Astrocyte of the cerebellum (primary cell): Measurements from ENCODE around the gene PCSK6.

Experiments
- DNase-seq: peaks from one replicate; pipeline ENCODE4 v3.0.0-alpha.2; 2011; ENCODE audit warnings: low read depth
- H3K4me3 ChIP-seq: 2 replicates; pipeline ENCODE4 v1.5.1; 2011; ENCODE audit warnings: mild to moderate bottlenecking, low read depth, low read length, moderate library complexity
- in situ Hi-C: cut with HindIII; loops from 2 replicates; pipeline ENCODE4 v1.10.0; 2017; ENCODE audit warnings: low sequenced_read_pairs
- TF ChIP-seq, protein P1 (sequence below): IDR thresholded peaks from 2 replicates; pipeline ENCODE4 v1.5.1; 2012; ENCODE audit warnings: low read length, low read depth, moderate library complexity, mild to moderate bottlenecking; ENCODE audit errors: missing control alignments

PCSK6 gene

DNA sequence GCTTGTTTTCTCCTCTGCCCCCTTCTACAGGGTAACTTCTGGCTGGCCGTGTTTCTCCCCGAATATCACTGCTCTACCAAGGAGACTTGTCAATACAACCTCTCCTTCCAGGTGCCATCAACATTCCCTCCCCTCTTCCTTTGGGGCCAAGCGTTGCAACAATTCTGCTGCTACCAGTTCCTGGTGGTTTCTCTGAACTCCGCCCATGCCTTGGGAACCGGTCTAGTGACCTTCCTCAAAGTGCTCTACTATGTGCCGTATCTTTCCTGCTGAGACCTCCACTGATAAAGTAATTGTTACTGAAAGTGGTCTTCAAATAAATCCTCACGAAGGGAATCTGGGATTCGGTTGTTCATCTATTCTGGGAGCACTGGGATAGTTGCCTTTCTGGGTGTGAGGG lies 26.2 kb downstream of the PCSK6 start:
- H3K4me3 ChIP-seq: no peak overlapping the region
- in situ Hi-C loops: no loop called here
- DNase-seq: no peak
- TF ChIP-seq, protein P1, sequence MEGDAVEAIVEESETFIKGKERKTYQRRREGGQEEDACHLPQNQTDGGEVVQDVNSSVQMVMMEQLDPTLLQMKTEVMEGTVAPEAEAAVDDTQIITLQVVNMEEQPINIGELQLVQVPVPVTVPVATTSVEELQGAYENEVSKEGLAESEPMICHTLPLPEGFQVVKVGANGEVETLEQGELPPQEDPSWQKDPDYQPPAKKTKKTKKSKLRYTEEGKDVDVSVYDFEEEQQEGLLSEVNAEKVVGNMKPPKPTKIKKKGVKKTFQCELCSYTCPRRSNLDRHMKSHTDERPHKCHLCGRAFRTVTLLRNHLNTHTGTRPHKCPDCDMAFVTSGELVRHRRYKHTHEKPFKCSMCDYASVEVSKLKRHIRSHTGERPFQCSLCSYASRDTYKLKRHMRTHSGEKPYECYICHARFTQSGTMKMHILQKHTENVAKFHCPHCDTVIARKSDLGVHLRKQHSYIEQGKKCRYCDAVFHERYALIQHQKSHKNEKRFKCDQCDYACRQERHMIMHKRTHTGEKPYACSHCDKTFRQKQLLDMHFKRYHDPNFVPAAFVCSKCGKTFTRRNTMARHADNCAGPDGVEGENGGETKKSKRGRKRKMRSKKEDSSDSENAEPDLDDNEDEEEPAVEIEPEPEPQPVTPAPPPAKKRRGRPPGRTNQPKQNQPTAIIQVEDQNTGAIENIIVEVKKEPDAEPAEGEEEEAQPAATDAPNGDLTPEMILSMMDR: no peak

DNA sequence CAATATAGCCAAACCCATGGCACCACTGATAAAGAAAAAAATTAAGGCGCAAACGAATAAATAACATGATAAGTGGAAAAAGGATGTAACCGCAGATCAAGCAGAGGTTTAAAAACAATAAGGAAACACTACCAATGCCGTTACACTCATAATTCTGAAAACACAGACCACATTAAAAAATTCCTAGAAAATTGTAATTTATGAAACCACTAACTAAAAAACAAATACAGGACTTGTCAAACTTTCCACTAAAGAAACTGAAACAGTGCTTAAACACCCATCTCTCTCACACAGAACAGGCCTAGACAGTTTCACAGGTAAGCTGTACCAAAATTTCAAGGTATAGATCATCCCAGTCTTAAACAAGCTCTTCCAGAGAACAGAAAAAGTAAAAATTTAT lies 28.4 kb downstream of the PCSK6 start:
- H3K4me3 ChIP-seq: no peak overlapping the region
- in situ Hi-C loops: no loop called here
- no peak for DNase-seq
- TF ChIP-seq, protein P1: no peak

DNA sequence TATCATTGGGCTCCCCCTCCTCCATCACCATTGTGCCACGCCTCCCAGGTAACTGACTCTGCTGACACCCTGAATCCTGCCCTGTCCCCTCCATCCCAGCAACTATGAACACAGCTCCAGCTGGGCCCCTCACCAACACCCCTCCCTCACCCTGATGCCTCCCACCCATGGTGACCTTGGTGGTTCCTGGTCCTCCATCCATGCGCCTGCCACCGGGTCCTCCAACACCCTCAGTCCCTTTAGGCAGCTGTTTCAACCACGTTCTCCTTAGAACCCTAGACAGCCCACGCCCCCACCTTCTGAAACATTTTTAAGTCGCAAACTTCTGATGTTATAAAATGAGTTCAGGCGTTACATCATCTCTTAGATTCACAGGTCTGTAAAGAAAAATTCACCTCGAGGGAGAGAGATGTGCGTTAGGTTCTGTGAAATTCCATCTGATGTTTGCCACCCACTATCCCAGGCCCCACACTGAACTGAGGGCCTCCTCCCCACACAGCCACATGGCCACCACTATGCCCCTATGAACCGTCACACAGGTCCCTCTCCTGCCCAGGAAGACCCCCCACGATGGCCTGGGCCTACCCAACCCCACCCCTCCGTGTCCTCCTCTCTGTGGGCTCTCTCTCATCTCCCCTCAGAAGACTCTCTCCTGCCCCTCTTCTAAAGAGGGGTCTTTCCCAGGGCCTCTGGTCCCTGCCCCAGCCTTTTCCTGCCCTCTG lies 29.8 kb downstream of the PCSK6 start:
- TF ChIP-seq, protein P1: no peak
- in situ Hi-C loops: no loop called here
- no peak for DNase-seq
- no peak overlapping the region for H3K4me3 ChIP-seq

DNA sequence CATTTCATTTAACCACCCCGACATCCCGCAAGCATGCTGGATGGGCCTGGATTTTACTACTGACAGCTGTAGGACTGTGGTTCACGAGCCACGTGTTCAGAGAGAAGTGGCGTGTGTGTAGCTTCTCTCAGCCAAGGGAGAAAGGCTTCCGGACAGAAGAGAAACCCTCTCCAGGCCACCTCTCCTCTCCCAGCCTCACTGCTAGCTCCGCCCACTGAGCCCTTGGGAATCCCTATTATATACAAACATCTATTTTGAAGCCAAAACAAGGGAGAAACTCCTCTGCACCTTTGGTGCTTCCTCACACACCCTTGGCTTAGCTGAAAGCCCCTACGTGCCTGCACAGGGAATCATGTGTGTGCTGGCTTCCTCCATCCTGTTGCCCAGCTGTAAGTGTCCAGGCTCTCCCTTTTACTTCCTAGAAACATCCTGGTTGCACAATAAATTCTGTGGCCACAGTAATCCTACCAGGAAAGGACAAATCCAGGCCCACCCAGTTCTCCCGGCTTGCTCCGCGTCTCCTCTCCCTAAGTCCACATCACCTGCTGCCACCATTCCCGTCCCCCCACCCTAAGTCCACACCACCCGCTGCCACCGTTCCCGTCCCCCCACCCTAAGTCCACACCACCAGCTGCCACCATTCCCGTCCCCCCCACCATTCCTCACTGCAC lies 30.5 kb downstream of the PCSK6 start:
- TF ChIP-seq, protein P1: no peak
- in situ Hi-C loops: no loop called here
- no peak overlapping the region for H3K4me3 ChIP-seq
- DNase-seq: no peak

DNA sequence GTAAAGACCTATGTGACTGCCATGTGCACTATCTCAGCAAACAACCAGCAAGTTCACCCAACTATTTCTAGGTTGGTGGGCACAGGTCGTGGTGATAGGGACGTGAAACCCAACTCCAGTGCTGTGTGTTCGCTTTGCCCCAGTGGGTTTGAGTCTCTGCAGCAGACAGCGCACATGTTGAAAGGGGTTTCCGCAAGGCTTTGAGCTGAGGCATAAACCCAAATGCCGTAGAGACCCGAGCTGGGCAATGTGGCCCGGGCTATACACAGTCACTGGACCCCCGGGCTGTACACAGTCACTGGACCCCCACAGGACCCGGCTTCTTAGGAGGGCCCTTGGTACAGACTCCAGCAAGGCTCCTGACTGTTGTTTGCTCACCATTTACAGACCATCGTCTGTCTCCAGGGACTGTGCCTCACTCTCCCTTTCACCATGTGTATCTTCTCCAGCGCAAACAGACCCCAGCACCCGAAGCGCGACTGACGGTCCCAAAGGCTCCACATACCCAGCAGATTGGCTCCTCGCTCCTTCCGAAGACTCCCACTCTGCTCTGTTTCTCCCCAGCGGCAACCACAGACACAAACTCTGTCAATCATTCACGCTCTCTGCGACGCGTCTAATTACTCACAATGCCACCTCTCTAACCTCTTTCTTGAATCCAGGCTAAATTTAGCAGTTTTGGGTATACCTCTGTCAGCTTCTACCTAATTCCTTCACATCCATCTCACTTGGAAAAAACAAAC lies 31.2 kb downstream of the PCSK6 start:
- H3K4me3 ChIP-seq: no peak overlapping the region

DNA sequence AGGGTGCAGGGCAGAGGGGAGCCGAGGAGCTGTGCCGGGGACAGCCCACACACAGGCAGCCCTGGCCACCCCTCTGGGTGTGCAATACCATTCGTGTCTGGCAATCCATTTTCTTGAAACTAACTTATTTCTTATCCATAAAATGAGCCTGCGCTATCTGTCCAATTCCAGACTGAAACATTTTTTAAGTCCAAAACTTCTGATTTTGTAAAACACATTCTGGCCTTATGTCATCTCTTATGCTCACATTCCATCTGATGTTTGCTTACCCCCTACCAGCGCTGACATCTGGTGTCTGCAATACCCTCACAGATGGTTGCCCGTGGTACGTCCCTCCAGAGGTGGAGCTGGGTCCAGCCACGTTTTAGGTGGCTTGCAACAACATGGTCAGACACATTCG lies 31.8 kb downstream of the PCSK6 start:
- in situ Hi-C loops: no loop called here
- no peak for DNase-seq
- H3K4me3 ChIP-seq: no peak overlapping the region
- TF ChIP-seq, protein P1: no peak

More for the DNA sequence above, 31.2 kb downstream of the PCSK6 start:
- DNase-seq: no peak
- TF ChIP-seq, protein P1: no peak
- in situ Hi-C loops: no loop called here
